GM12801 (cell line): ENCODE measurements around the gene TAP2.

Source experiments
- TF ChIP-seq, protein P1 (sequence below): IDR thresholded peaks from one replicate; pipeline ENCODE4 v1.5.1; 2011; ENCODE audit warnings: control low read depth; ENCODE audit not compliant: insufficient read length; ENCODE audit errors: extremely low read depth

Gene TAP2

GRCh38 chr6:32792901-32793435 lies 45.6 kb downstream of the TAP2 start:
- TF ChIP-seq, protein P1, sequence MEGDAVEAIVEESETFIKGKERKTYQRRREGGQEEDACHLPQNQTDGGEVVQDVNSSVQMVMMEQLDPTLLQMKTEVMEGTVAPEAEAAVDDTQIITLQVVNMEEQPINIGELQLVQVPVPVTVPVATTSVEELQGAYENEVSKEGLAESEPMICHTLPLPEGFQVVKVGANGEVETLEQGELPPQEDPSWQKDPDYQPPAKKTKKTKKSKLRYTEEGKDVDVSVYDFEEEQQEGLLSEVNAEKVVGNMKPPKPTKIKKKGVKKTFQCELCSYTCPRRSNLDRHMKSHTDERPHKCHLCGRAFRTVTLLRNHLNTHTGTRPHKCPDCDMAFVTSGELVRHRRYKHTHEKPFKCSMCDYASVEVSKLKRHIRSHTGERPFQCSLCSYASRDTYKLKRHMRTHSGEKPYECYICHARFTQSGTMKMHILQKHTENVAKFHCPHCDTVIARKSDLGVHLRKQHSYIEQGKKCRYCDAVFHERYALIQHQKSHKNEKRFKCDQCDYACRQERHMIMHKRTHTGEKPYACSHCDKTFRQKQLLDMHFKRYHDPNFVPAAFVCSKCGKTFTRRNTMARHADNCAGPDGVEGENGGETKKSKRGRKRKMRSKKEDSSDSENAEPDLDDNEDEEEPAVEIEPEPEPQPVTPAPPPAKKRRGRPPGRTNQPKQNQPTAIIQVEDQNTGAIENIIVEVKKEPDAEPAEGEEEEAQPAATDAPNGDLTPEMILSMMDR = no peak

DNA sequence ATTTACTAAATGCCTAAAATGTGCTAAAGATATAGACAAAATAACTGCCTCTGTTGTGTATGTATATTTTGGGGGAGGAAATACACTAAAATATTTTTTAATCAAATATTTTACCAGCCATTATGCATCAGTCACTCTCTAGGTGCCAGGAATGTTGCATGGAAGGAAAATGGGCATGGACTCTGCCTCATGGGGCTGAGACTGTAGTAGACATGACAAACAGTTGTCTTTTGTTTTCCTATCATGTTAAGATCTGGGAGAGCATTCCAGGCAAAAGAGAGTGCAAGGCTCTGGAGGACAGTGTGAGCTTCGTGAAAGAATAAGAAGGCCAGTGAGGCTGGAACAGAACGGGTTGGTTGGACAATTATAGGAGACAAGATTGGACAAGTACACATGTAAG lies 48.2 kb downstream of the TAP2 start:
- TF ChIP-seq, protein P1 = no peak
